H9 (cell line): Measurements from ENCODE around the gene ST6GAL1. TPM values are rescaled to one million over a fixed set of nuclear protein-coding genes. Genes with fewer than 3 reads are reported as not detected.
A peak's percentile ranks its signal among the peaks of the same experiment; 100 is the strongest.

ENCODE experiments used
- DNase-seq: peaks from one replicate; pipeline ENCODE4 v3.0.0-alpha.2; 2017
- H2AFZ ChIP-seq: one replicate; pipeline ENCODE4 v1.6.1; 2013; ENCODE audit warnings: mild to moderate bottlenecking, low read length, control low read depth, moderate library complexity
- H2AK5ac ChIP-seq: 2 replicates; pipeline ENCODE4 v1.6.1; 2013; ENCODE audit warnings: low read length, control low read depth, mixed read lengths; ENCODE audit not compliant: insufficient read length
- H2BK120ac ChIP-seq: one replicate; pipeline ENCODE4 v1.6.1; 2013; ENCODE audit warnings: low read depth, mild to moderate bottlenecking, low read length, control low read depth, inconsistent platforms; ENCODE audit not compliant: poor library complexity, severe bottlenecking
- H2BK12ac ChIP-seq: 2 replicates; pipeline ENCODE4 v1.6.1; 2013; ENCODE audit warnings: low read length, control low read depth, mixed read lengths, low read depth; ENCODE audit not compliant: insufficient read length
- H2BK15ac ChIP-seq: 2 replicates; pipeline ENCODE4 v1.6.1; 2013; ENCODE audit warnings: low read depth, low read length, control low read depth
- H2BK20ac ChIP-seq: one replicate; pipeline ENCODE4 v1.6.1; 2013; ENCODE audit warnings: low read depth, mild to moderate bottlenecking, low read length, control low read depth, inconsistent platforms; ENCODE audit not compliant: poor library complexity, severe bottlenecking
- H2BK5ac ChIP-seq: 2 replicates; pipeline ENCODE4 v1.6.1; 2013; ENCODE audit warnings: low read length, control low read depth, mixed read lengths; ENCODE audit not compliant: insufficient read length
- H3K14ac ChIP-seq: 2 replicates; pipeline ENCODE4 v1.6.1; 2013; ENCODE audit warnings: low read length, control low read depth; ENCODE audit not compliant: insufficient read depth
- H3K18ac ChIP-seq: 2 replicates; pipeline ENCODE4 v1.6.1; 2013; ENCODE audit warnings: low read depth, mild to moderate bottlenecking, mixed read lengths, low read length, control low read depth; ENCODE audit not compliant: insufficient read length
- H3K23ac ChIP-seq: 2 replicates; pipeline ENCODE4 v1.6.1; 2013; ENCODE audit warnings: low read length, control low read depth, mixed read lengths, low read depth; ENCODE audit not compliant: insufficient read length
- H3K23me2 ChIP-seq: 2 replicates; pipeline ENCODE4 v1.6.1; 2013; ENCODE audit warnings: low read depth, mild to moderate bottlenecking, mixed read lengths, low read length, control low read depth; ENCODE audit not compliant: insufficient read length, poor library complexity, severe bottlenecking
- H3K27ac ChIP-seq: 2 replicates; pipeline ENCODE4 v1.5.1; 2013; ENCODE audit warnings: low read length, control low read depth, mixed read lengths, low read depth; ENCODE audit not compliant: insufficient read length
- H3K27me3 ChIP-seq: 2 replicates; pipeline ENCODE4 v1.6.1; 2013; ENCODE audit warnings: low read length, control low read depth, inconsistent platforms; ENCODE audit not compliant: insufficient read depth
- H3K4ac ChIP-seq: 2 replicates; pipeline ENCODE4 v1.6.1; 2013; ENCODE audit warnings: low read depth, mild to moderate bottlenecking, control low read depth, inconsistent platforms, low read length, moderate library complexity
- H3K4me1 ChIP-seq: 2 replicates; pipeline ENCODE4 v1.6.1; 2013; ENCODE audit warnings: low read length, control low read depth, inconsistent platforms; ENCODE audit not compliant: insufficient read depth
- H3K4me2 ChIP-seq: 2 replicates; pipeline ENCODE4 v1.6.1; 2013; ENCODE audit warnings: low read length, control low read depth, mixed read lengths; ENCODE audit not compliant: insufficient read length, insufficient read depth
- H3K56ac ChIP-seq: 2 replicates; pipeline ENCODE4 v1.6.1; 2013; ENCODE audit warnings: low read depth, mild to moderate bottlenecking, mixed read lengths, low read length, control low read depth; ENCODE audit not compliant: insufficient read length
- H3K79me1 ChIP-seq: 2 replicates; pipeline ENCODE4 v1.6.1; 2013; ENCODE audit warnings: low read depth, mild to moderate bottlenecking, moderate library complexity, low read length, control low read depth, inconsistent platforms; ENCODE audit not compliant: insufficient read depth, poor library complexity, severe bottlenecking
- H3K79me2 ChIP-seq: 2 replicates; pipeline ENCODE4 v1.6.1; 2013; ENCODE audit warnings: low read length, control low read depth, inconsistent platforms; ENCODE audit not compliant: insufficient read depth
- H3K9ac ChIP-seq: 2 replicates; pipeline ENCODE4 v1.6.1; 2013; ENCODE audit warnings: low read length, control low read depth, mixed read lengths; ENCODE audit not compliant: insufficient read length; ENCODE audit errors: extremely low read depth
- H3K9me3 ChIP-seq: one replicate; pipeline ENCODE4 v1.6.1; 2013; ENCODE audit warnings: low read depth, low read length, inconsistent platforms; ENCODE audit not compliant: control insufficient read depth
- H3T11ph ChIP-seq: one replicate; pipeline ENCODE4 v1.6.1; 2013; ENCODE audit warnings: mild to moderate bottlenecking, low read length, control low read depth, inconsistent platforms
- H4K20me1 ChIP-seq: one replicate; pipeline ENCODE4 v1.6.1; 2013; ENCODE audit not compliant: control insufficient read depth, insufficient read length, insufficient read depth
- H4K5ac ChIP-seq: 2 replicates; pipeline ENCODE4 v1.6.1; 2013; ENCODE audit warnings: low read depth, mild to moderate bottlenecking, mixed read lengths, low read length, control low read depth; ENCODE audit not compliant: insufficient read length
- H4K8ac ChIP-seq: replicated peaks from 2 replicates; pipeline ENCODE4 v1.6.1; 2013; ENCODE audit warnings: low read length, control low read depth, mixed read lengths, low read depth; ENCODE audit not compliant: insufficient read length
- H4K91ac ChIP-seq: 2 replicates; pipeline ENCODE4 v1.6.1; 2013; ENCODE audit warnings: low read depth, mild to moderate bottlenecking, moderate library complexity, mixed read lengths, low read length, control low read depth; ENCODE audit not compliant: insufficient read length
- H3K27ac Mint-ChIP-seq, 3 experiments: 2 replicates in 2 of 3; 3 replicates in 1 of 3; pipeline ENCODE4 v1.8.0; 2020 to 2021; ENCODE audit warnings: mixed read lengths in 3 of 3, mild to moderate bottlenecking in 1 of 3, moderate library complexity in 1 of 3
- H3K27me3 Mint-ChIP-seq: 2 replicates; pipeline ENCODE4 v1.8.0; 2021; ENCODE audit warnings: low read depth, mild to moderate bottlenecking, moderate library complexity, mixed read lengths
- H3K36me3 Mint-ChIP-seq, 3 experiments: 2 replicates in 2 of 3; 3 replicates in 1 of 3; pipeline ENCODE4 v1.8.0; 2020 to 2021; ENCODE audit warnings: low read depth in 3 of 3, mixed read lengths in 3 of 3; ENCODE audit not compliant: insufficient read depth in 1 of 3
- H3K4me1 Mint-ChIP-seq, 2 experiments: 2 replicates each; pipeline ENCODE4 v1.8.0; 2020; ENCODE audit warnings: mixed read lengths in 2 of 2
- H3K4me3 Mint-ChIP-seq, 2 experiments: 2 replicates in 1 of 2; 3 replicates in 1 of 2; pipeline ENCODE4 v1.8.0; 2020 to 2021; ENCODE audit warnings: mild to moderate bottlenecking in 2 of 2, mixed read lengths in 2 of 2, moderate library complexity in 1 of 2
- H3K9me3 Mint-ChIP-seq, 2 experiments: 2 replicates in 1 of 2; 3 replicates in 1 of 2; pipeline ENCODE4 v1.8.0; 2020; ENCODE audit warnings: mild to moderate bottlenecking in 2 of 2, mixed read lengths in 2 of 2, moderate library complexity in 1 of 2
- CTCF ChIP-seq: fragments of 200-600 bp; sonication (generic); conservative IDR thresholded peaks from 3 replicates; pipeline ENCODE4 v1.8.0; 2021; ENCODE audit warnings: antibody characterized with exemption, mild to moderate bottlenecking
- WGBS: extraction: QIAGEN DNeasy Blood & Tissue Kit; methylation state at CpG from one replicate; pipeline ENCODE4 v1.1.7; 2013; ENCODE audit warnings: missing lambda C conversion rate, low lambda C conversion rate, mixed read lengths; ENCODE audit not compliant: insufficient read length; ENCODE audit errors: extremely low coverage; 5-methylcytosine and 5-hydroxymethylcytosine counted together
- total RNA-seq: library from RNA; stranded (reverse); gene quantifications from 2 replicates; pipeline ENCODE4 v1.2.1, GENCODE V29; 2021

Gene ST6GAL1
- total RNA-seq, 1 experiment from 2014 or later: 139 TPM

- Histone ChIP-seq H3K14ac (peak overlapping the region; percentile 24; the same call in 1 of the 2 replicates), H3K18ac (peak overlapping the region; percentile 33), H3K4me2 (no peak overlapping the region), H2BK15ac (no peak overlapping the region), H3K27ac (no peak overlapping the region), H3K9ac (no peak overlapping the region), H3K79me1 (no peaks in the 10 kb centered on the region), H3K9me3 (no peaks in the 10 kb centered on the region), H3K27me3 (no peaks in the 10 kb centered on the region), H2AK5ac (no peak overlapping the region), H3K4ac (no peak overlapping the region), H3K23ac (no peak overlapping the region), H4K5ac (peak overlapping the region; percentile 36), H3K56ac (no peak overlapping the region), H2BK20ac (no peak overlapping the region), H4K91ac (no peak overlapping the region), H4K20me1 (no peaks in the 10 kb centered on the region), H3T11ph (no peak overlapping the region), H4K8ac (peak overlapping the region; percentile 82), H3K79me2 (no peaks in the 10 kb centered on the region), H2BK12ac (peak overlapping the region; percentile 21), H2BK120ac (no peak overlapping the region), H2AFZ (no peak overlapping the region), H3K4me1 (no peaks in the 10 kb centered on the region; the same call in 1 of the 2 replicates), H2BK5ac (no peak overlapping the region), H3K23me2 (no peaks in the 10 kb centered on the region)
- peak overlapping the region in 1 of 3 experiments; percentile 73; a peak in 2 of 7 replicates for H3K27ac Mint-ChIP-seq
- H3K4me3 Mint-ChIP-seq: no peak overlapping the region; a peak in 1 of 5 replicates
- H3K4me1 Mint-ChIP-seq: peaks cover 15 to 17% of the 10 kb centered on the region in 2 experiments
- peaks cover 6 to 37% (median 22%) of the 10 kb centered on the region in 3 experiments; a peak in 5 of 7 replicates for H3K36me3 Mint-ChIP-seq
- no CpG with 5 or more reads among the region's 17 CpGs for WGBS
- peak; percentile 75 for DNase-seq
- TF ChIP-seq CTCF: no peak
- peaks cover 18 to 26% of the 10 kb centered on the region in 2 experiments for H3K9me3 Mint-ChIP-seq
- peaks cover 4% of the 10 kb centered on the region for H3K27me3 Mint-ChIP-seq
Measured at GRCh38 chr3:186909078-186909853, 21.1 kb upstream of the ST6GAL1 start.
